GM19238 (cell line): ENCODE data around the gene GNG12.
"Not testable (repeated sequence)": the region's sequence is repeated elsewhere in the genome, so short reads cannot be mapped to it uniquely, and the experiment has no call there.

ENCODE experiments used
- DNase-seq: peaks from one replicate; pipeline ENCODE4 v3.0.0; 2011; ENCODE audit warnings: low spot score; ENCODE audit not compliant: insufficient read length

GNG12 gene

DNA sequence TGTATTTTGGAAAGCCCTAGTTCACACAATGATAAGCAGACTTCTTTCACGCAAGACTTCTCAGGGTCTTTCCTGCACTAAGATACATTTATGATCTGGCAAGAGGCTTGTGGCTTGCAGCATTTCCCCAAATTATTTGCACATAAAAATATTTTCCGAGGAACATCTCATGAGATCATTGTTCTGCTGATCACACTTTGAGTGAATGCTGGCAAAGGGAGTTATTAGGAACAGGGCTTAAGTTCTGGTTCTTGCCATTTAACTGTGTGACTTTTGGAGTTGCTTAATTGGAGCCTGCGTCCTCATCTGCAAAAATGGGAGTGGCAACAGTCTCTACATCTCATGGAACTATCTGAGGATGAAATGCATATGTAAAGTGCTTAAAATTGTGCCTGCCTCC lies 98.1 kb downstream of the GNG12 start:
- no peak for DNase-seq

DNA sequence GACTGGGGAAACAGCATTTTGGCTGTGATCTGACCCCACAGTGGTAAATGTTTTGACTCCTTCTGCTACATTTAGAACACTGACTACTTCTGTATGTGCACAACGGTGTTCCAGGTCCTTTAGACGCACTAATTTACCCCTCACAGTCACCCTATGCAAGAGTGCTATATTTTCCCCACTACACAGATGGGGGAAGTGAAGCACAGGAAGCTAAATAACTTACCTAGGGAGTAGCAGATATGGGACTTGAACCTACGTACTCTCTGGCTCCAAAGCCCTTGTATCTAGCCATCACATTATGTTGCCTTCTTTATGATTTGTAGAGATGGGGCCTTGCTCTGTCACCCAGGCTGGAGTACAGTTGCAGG lies 99.0 kb downstream of the GNG12 start:
- DNase-seq = no peak

DNA sequence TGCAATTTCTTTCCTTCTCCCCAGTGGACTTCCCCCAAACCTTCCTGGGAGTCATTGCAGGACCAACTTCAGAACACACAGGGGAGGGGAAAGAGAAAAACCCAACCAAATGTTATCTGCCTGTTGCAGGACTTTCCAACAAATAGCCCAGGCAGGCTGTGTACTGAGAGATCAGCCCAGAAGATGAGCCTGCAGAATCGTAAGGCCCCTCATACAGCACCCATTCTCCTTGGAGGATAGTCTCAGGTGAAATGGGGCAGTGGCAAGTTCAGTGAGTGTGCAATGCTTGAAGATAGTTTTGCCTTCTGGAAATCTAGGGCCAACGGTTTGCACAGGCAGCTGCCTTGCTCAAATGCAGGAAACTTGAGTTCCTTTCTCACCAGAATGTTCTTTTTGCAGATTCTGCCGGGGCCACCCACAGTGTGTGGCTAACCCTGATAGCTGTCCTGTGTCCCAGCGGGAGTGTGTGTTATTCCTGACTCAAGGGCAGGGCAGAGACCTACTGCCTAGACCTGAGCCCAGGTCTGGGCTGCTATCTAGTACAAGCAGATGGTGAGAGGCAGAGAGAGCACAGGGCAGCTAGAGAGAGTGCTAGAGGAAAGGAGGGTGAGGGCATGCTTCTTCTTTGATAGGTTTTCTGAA lies 99.5 kb downstream of the GNG12 start:
- no peak for DNase-seq

DNA sequence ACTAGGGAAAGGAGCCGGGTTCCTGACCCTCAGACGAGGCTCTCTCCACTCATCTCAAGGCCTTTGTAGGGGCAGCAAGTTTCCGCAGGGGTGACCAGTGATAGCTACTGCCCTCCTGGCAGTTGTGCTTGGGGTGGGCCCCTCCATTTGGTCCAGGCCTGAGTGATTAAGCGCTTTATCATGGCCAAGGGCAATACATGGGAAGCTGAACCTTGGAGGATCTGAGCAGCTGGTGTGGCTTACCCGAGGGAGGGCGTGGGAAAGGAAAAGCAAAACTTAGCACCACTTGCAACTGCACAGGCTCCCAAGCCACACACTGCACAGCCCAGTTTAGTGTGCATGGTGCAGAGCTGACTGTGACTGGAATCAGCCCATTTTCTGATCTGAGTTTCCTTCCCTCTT lies 100.5 kb downstream of the GNG12 start:
- no peak for DNase-seq

DNA sequence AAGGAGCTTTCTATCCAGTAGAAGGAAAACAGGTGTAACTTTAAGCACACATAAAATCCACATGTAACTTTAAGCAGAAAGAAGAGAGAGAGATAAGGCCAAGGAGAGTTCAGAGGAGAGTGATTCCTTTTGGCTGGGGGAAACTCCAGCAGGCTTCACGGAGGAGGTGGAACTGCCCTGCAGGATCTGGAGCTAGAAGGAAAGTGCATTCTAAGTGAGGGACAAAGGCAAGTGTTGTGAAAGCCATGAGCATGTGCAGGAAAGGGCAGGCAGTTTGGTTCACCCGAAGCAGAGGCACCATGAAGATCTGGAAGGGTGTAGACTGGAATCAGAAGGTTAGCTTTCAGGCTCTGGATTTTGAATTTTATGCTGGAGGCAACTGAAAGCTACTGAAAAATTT lies 101.9 kb downstream of the GNG12 start:
- no peak for DNase-seq

DNA sequence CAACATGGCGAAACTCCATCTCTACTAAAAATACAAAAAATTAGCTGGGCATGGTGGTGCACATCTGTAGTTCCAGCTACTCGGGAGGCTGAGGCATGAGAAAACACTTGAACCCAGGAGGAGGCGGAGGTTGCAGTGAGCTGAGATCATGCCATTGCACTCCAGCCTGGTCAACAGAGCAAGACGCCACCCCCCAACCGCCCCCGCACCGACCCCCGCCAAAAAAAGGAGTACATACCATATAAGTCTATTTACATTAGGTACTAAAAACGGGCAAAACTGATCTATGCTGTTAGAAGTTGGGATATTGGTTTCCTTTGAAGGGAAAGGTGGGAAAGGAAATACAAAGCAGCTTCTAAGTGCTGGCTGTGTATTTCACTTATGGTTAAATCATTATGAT lies 103.0 kb downstream of the GNG12 start:
- DNase-seq = not testable (repeated sequence)

DNA sequence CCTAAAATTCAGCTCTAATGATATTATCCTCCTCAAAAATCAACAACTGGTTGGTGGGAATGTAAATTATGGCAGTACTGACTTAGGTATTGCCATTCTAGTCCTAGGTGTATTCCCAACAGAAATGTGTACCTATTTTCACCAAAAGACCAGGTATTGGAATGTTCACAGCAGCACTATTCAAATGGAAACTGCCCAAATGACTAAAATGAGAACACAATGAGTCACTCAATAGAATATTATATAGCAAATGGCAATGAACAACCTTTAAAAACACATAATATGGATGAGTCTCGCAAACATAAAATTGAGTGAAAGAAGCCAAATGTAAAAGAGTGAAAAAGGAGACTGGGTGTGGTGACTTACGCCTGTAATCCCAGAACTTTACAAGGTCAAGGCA lies 103.4 kb downstream of the GNG12 start:
- no peak for DNase-seq

DNA sequence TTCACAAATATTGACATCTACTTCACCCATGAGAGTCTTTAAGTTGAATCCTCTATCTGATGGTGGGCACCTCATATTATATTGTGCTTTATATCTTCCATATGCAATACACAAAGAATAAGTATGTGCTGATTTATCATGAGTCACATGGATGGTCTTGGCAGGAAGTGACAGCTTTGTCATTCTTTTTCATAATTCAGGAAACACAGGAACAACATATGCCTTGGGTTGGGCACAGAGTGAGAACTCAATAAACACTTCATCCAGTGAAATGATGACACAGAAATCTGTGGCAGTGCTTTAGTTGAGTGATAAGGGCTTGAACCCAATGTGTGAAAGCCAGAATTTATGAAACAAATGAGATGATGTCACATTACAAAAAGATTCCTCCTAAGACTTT lies 107.0 kb downstream of the GNG12 start:
- DNase-seq = no peak

DNA sequence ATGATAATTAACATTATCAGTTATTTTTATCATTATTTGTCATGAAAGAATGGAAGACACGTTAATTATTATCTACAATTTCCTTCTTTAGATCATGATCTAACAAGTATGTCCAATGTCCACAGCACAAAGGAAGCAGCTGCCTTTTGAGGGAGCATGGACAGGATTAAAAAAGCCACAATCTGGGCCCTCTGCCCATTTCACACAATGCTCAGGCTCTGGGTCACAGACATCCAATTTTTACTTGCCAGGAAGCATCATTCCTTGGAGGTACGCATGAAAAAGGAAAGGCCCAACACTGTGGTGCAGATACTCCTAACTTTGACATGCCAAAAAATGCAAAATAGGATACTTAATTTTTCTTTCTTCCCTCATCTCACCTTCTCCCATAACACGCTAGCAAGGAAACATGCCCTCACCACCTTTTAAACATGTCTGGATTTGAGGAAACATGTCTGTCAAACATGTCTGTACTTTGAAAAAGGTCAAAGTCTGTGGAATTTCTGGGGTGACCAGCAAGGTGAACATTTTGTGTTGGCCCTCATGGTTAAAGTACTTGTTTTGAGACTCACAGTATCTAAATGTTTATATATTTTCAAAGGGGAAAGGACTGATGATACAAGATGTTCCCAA lies 108.2 kb downstream of the GNG12 start:
- DNase-seq = no peak

DNA sequence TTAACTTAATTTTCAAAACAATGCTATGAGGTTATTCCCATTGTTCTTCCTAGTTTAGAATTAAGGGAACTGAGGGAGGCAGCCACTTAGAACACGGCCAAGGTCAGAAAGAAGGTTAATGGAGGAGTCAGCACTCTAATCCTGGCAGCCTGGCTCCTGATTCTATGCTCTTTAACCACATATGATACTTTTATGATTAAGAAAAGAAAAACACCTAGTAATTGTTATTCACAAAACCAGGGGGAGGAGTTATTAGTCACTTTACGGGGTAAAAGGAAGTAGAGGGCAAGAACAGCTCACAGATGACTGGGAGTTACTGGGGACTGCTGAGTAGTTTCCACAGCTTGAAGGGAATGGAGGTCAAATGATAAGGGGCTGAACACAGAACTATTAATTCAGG lies 109.6 kb downstream of the GNG12 start:
- DNase-seq = no peak

DNA sequence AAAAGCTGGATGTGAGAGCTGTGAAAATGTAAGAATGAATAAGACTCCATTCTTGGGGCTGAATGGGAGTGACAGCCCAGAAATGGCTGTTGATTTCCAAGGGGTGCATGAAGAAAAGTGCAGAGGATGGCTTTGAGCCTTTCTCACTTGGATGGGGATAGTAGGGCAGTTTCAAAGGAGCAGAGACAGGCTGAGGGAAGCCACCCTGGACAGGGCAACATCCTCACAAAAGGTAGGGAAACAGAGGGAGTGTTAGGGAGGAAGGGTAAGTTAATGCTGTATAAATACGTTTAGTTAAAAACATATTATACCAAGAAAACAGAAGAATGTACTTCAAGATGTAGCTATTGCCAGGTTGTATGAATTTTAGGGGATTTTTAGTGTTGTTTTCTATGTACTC lies 110.1 kb downstream of the GNG12 start:
- no peak for DNase-seq

DNA sequence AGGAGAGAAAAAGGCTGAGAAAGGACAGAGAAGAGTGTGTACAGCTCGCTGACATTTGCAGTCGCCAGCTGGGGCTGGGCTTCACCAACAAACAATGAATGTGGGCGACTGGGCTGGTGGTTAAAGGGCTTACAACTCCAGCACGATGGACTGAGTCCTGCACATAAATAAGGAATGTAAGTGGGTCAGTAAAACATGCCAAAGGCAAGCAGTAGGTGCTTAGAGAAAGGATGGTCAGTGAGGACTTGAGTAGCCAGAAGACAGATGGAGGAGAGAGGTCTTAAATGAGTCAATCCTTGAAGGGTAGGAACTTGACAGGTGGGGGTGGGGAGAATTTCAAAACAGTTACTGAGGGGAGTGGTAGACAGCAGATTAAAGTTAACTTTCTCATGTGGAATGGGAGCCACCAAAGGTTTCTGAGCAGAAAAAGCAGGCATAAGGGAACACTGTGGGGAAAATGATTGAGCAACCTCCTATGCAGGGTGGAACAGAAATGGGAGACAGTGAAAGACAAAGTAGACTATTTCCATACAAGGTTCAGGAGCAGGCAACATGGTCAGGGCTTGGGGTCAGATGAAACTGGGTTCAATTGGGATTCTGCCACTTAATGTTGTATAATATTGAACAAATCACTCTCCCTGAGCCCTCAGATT lies 110.8 kb downstream of the GNG12 start:
- no peak for DNase-seq

DNA sequence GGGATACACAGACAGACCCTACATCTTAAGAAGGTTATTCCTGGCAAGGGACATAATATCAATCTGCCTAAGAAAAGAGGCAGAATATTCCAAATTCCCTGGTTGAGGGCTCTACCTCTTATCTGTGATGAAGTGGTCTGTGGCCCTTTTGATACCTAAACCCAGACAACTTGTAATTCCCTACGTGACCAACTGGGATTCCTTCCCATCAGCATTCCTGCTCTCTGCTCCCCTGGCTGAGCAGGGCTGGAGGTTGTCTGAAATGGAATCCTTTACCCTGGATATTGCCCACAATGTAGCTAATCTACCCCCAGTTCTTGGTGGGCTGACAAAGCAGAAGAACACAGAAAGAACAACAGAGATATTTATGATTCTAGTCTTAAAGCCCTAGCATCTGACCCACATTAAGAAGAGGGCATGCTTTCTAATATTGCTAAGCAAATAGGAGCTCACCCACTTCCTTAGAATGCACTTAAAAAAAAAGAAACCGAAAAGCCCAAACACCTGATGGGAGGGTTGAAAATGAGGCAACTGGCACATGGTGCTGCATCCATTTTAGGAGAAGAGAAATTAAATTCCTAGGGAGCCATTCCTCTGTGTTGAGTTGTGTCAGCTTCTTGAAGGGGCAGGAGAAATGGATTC lies 111.5 kb downstream of the GNG12 start:
- no peak for DNase-seq

DNA sequence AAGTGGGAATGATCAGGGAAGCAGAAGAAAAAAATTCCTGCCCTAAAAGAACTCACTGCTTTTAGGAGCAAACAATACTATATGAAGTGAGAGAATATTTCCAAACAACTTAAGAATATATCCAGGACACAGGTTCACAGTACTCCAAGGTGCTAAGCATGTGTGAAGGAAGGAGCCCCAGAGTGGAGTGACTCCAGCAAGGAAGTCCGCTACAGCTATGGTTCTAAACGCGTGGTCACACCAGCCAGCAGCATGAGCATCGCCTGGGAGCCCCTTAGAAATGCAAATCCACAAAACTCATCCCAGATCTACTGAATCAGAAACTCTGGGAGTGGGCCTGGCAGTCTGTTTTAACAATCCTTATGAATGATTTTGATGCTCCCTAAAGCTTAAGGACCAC lies 112.2 kb downstream of the GNG12 start:
- no peak for DNase-seq

DNA sequence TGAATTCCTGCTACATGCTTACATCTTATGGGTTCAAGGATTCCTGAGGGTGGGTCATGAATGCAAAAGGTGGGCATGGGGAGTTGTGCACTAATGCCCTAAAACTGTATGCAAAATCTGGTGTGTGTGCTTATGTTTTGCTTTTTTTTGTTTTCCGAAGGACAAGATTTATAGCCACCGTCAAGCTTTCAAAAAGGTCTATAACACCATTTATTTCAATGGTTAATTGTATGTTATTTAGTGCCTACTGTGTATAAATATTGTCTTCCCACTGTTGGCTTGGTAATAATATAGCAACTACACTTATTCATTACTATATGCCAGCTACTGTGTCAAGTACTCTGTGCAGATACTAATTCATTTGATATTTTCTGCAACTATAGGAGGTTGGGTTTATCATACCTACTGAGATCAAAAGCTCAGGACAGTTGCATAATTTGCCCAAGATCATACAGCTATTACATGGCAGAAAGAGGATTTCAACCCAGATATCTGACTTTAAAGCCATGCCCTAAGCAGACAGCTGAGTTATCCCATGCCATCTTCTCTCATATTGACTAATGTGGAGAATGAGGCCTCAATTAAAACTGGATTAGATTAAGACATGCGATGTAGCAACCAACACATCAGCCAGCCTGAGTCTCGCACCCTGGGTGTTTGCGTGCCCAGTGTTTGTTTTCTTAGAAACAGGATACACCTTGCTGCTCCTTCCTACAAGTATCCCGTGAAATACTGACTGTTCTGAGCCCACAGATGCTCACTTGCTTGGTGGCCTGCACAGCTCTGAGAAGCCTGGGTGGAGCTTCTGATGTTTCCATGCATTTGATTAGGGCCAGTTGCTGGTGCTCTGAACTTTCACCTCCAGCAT lies 113.7 kb downstream of the GNG12 start:
- no peak for DNase-seq

DNA sequence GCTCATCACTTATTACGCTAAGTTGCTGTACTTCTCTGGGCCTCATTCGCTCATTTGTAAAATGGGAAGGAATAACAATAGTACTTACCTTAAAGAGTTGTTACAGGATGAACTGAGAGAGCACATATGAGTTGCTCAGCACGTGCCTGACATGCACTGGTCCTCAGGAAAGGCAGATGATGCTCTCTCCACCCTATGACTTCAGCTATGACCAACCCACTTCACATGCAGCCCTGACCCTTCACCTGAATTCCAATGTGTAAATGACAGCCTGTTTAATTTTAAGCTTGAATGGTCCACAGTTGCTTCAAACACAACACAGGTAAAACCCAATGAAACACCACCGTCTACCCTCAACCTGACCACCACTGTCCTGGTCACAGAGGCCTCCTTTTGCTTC lies 115.4 kb downstream of the GNG12 start:
- no peak for DNase-seq

DNA sequence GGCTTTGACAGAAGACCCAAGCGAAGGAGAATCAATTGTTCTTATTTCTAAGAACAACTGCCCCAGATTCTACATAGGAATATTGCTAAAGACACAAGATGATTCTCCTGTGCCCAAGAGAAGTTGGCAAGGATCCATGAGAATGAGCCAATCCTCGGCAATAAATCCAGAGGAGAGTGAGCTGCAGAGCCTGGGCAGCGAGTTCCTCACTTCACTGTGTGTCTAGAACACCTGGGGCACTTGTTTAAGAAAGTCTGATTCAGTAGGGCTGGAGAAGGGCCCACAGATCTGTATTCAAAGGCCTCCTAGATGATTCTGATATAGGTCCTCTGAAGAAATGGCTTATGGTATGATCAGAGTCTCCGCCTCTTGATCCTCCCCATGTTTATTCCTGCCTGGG lies 116.5 kb downstream of the GNG12 start:
- DNase-seq = no peak

DNA sequence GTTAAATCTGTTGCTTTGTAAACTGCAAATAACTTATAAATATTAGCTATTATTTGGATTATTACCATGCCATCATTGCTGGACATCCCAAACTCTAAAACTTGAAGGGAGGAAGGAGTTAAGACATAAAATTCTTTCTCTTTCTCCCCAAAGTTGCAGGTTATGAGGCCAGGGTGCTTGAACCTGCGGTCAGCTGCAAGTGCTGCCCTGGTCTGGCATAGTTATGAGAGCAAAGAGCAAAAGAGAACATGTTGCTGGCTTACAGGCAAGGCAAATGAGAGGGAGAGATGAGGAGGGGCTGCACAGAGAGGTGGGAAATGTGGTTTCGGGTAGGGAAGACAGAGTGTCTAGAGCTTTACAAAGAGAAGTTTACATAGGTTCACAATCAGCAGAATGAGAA lies 117.4 kb downstream of the GNG12 start:
- no peak for DNase-seq

DNA sequence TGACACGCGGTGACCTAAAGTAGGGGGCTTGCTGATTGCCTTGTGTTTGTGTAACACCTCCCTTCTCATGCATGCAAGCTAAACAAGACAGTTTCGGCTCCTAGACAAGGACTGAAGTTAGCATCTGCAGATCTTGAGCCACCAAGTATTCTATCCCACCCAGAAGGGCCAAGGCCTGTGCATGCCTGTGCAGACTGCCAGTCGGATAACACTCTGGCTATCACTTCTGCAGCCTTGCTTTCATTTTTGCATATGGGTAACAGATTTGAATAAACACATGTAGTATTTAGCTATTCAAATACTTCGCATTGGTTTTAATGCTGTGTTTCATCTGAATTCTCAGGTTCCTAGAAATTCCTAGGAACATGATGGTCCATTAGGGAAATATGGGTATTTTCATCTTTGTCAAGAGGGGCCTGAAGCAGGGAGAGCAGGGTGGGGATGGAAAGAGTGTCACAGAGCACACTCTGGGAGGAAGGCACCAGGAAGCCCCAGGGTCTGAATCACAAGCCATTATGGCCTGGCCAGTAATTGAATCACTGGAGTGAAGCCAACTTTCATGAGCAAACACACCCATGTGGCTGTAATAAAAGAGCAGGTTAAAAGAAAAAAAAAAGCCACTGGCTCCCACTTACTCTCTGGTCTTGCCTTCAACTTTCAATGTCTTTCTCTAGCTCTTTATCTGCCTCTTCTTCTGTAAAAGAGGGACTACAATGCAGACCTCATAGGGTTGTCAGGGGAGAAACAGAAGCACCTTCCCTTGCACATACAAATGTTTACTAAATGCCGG lies 120.0 kb downstream of the GNG12 start:
- no peak for DNase-seq

DNA sequence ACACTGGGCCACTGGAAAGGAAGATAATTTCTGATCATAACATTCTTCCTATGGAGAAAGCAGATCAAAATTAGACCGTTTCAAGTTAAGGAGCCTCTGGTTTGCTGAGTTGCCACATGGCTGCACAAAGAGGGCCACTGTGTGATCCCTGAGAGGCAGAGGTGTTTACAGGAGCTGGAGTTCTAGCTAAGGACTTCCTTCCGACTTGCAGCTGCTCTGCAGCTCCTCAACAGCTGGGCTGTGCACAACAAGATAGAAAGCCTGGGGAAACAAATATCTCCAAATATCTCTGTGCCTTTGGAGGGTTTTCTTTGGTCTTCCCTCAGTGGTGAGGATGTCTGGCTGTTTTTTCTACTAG lies 121.4 kb downstream of the GNG12 start:
- DNase-seq = no peak
